WTC11 (cell line): Measurements from ENCODE around the gene TTLL9. TPM values are rescaled to one million over a fixed set of nuclear protein-coding genes. Genes with fewer than 3 reads are reported as not detected.
A peak's percentile ranks its signal among the peaks of the same experiment; 100 is the strongest.

Experiments
- ATAC-seq: fragments of 200-7000 bp; cut with Tn5 transposase; 2 replicates; pipeline ENCODE4 v1.10.0; 2021; ENCODE audit warnings: mild to moderate bottlenecking, moderate library complexity
- CTCF ChIA-PET: fragments of 300-600 bp; sonication (Branson Sonifier 250); formaldehyde crosslinking; loops from one replicate; lab custom pipeline; 2021; ENCODE audit warnings: antibody characterized with exemption; lab: Charles Lee
- POLR2A ChIA-PET: fragments of 350-600 bp; sonication (Branson Sonifier 250); formaldehyde crosslinking; loops from one replicate; lab custom pipeline; 2021; ENCODE audit warnings: antibody characterized with exemption; lab: Charles Lee
- DNase-seq: peaks from one replicate; pipeline ENCODE4 v3.0.0; 2021; ENCODE audit warnings: low spot score
- H3K27ac Mint-ChIP-seq: 2 replicates; pipeline ENCODE4 v1.8.0; 2021; ENCODE audit warnings: mixed read lengths
- H3K27me3 Mint-ChIP-seq: 2 replicates; pipeline ENCODE4 v1.8.0; 2021; ENCODE audit warnings: low read depth, mild to moderate bottlenecking, moderate library complexity, mixed read lengths
- H3K36me3 Mint-ChIP-seq: 2 replicates; pipeline ENCODE4 v1.8.0; 2021; ENCODE audit warnings: mixed read lengths
- H3K4me1 Mint-ChIP-seq: 2 replicates; pipeline ENCODE4 v1.8.0; 2022; ENCODE audit warnings: mixed read lengths
- H3K4me3 Mint-ChIP-seq: 2 replicates; pipeline ENCODE4 v1.8.0; 2021; ENCODE audit warnings: mild to moderate bottlenecking, moderate library complexity, mixed read lengths
- H3K9me3 Mint-ChIP-seq: 2 replicates; pipeline ENCODE4 v1.8.0; 2021; ENCODE audit warnings: mixed read lengths
- CBFB ChIP-seq: sonication (generic); formaldehyde crosslinking; IDR thresholded peaks from 2 replicates; pipeline ENCODE4 v1.8.1; 2022; ENCODE audit warnings: mild to moderate bottlenecking, low read depth, missing genetic modification reagents
- CDX4 ChIP-seq: fragments of 250-450 bp; sonication (Bioruptor Pico); IDR thresholded peaks from 2 replicates; pipeline ENCODE4 v1.9.0; 2021; ENCODE audit warnings: moderate library complexity, mild to moderate bottlenecking, inconsistent platforms, borderline replicate concordance
- FOXJ3 ChIP-seq: sonication (generic); formaldehyde crosslinking; IDR thresholded peaks from 2 replicates; pipeline ENCODE4 v1.9.0; 2021; ENCODE audit warnings: missing genetic modification reagents, mild to moderate bottlenecking, borderline replicate concordance
- GTF2I ChIP-seq: fragments of 250-450 bp; sonication (Bioruptor Pico); conservative IDR thresholded peaks from 2 replicates; pipeline ENCODE4 v1.4.0; 2021; ENCODE audit warnings: mild to moderate bottlenecking
- HMGXB4 ChIP-seq: sonication (generic); formaldehyde crosslinking; IDR thresholded peaks from 2 replicates; pipeline ENCODE4 v1.8.1; 2023; ENCODE audit warnings: mild to moderate bottlenecking, moderate library complexity, missing genetic modification reagents
- KAT7 ChIP-seq: sonication (generic); formaldehyde crosslinking; IDR thresholded peaks from 2 replicates; pipeline ENCODE4 v1.8.1; 2023; ENCODE audit warnings: missing genetic modification reagents, mild to moderate bottlenecking, borderline replicate concordance
- NFYB ChIP-seq: sonication (generic); formaldehyde crosslinking; conservative IDR thresholded peaks from 2 replicates; pipeline ENCODE4 v1.8.0; 2022; ENCODE audit warnings: low read depth, missing genetic modification reagents
- NR3C1 ChIP-seq: sonication (generic); formaldehyde crosslinking; conservative IDR thresholded peaks from 2 replicates; pipeline ENCODE4 v1.8.1; 2023; ENCODE audit warnings: low read depth, mild to moderate bottlenecking, missing genetic modification reagents
- OVOL2 ChIP-seq: fragments of 250-450 bp; sonication (Bioruptor Pico); IDR thresholded peaks from 2 replicates; pipeline ENCODE4 v1.9.0; 2021; ENCODE audit warnings: mild to moderate bottlenecking, borderline replicate concordance
- RELA ChIP-seq: sonication (generic); formaldehyde crosslinking; IDR thresholded peaks from 2 replicates; pipeline ENCODE4 v1.8.1; 2022; ENCODE audit warnings: missing genetic modification reagents, mild to moderate bottlenecking, borderline replicate concordance
- SMAD3 ChIP-seq: sonication (generic); formaldehyde crosslinking; IDR thresholded peaks from 2 replicates; pipeline ENCODE4 v1.8.0; 2022; ENCODE audit warnings: missing genetic modification reagents, mild to moderate bottlenecking, borderline replicate concordance
- SP1 ChIP-seq: sonication (generic); formaldehyde crosslinking; conservative IDR thresholded peaks from 2 replicates; pipeline ENCODE4 v1.8.1; 2022; ENCODE audit warnings: missing genetic modification reagents
- TEAD4 ChIP-seq: sonication (generic); formaldehyde crosslinking; IDR thresholded peaks from 2 replicates; pipeline ENCODE4 v1.8.0; 2022; ENCODE audit warnings: mild to moderate bottlenecking, missing genetic modification reagents
- TP53 ChIP-seq: sonication (generic); formaldehyde crosslinking; IDR thresholded peaks from 2 replicates; pipeline ENCODE4 v1.8.1; 2023; ENCODE audit warnings: mild to moderate bottlenecking, missing genetic modification reagents
- ZNF138 ChIP-seq: sonication (generic); formaldehyde crosslinking; conservative IDR thresholded peaks from 2 replicates; pipeline ENCODE4 v1.8.1; 2022; ENCODE audit warnings: mild to moderate bottlenecking, moderate library complexity, missing genetic modification reagents
- ZNF281 ChIP-seq: sonication (generic); formaldehyde crosslinking; IDR thresholded peaks from 2 replicates; pipeline ENCODE4 v1.8.0; 2023; ENCODE audit warnings: mild to moderate bottlenecking, missing genetic modification reagents
- ZNF317 ChIP-seq: sonication (generic); formaldehyde crosslinking; IDR thresholded peaks from 2 replicates; pipeline ENCODE4 v1.8.1; 2023; ENCODE audit warnings: low read depth, mild to moderate bottlenecking, moderate library complexity, missing genetic modification reagents, borderline replicate concordance
- total RNA-seq: library from RNA; stranded (reverse); gene quantifications from 3 replicates; pipeline ENCODE4 v1.2.3, GENCODE V29; 2021
- TF ChIP-seq, protein P1 (sequence below): sonication (generic); formaldehyde crosslinking; IDR thresholded peaks from 2 replicates; pipeline ENCODE4 v1.8.1; 2022; ENCODE audit warnings: missing genetic modification reagents, borderline replicate concordance

The TTLL9 gene
- total RNA-seq, 1 experiment from 2014 or later, result not detected

DNA sequence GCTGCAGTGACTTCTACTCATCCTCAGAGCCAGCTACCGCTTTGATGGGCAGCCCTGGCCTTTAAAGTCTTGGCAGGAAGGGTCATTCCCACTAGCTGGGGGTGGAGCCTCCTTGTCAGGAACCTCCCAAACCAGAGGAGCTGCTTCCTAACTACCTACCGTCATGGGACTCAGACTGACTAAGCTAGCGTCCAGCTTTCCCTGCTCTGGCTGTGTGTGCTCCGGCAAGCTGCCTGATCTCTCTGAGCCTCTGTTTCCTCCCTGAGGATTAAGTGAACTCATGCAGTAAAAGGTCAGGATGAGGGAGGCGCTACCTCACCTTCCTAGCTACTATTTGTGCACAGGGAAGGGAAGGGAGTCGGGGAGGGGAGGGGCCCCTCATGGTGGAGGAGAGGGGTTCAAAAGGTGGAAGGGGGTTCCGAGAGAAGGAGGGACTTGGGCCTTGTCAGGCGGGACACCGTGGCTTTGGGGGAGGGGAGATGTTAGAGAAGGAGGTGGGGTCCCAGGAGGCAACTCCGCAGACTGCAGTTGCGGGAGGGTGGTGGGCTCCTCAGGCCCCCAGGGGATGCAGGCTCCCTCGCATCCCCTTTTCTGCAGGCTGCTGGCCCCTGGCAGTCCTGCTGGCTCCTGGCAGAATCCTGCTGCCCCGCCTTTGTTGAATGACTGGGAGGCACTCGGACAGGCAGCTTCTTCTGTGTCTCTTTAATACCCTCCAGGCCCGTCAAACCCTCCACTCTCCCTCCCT lies 9.9 kb upstream of the TTLL9 start:
- peaks cover 15% of the 10 kb centered on the region for H3K4me1 Mint-ChIP-seq
- TF ChIP-seq KAT7 (CRISPR knock-in tag), result no peak
- 0 out of 2 replicates have a peak, but pooled peaks have one; percentile 49 for TF ChIP-seq NR3C1 (CRISPR knock-in tag)
- TF ChIP-seq NFYB (CRISPR knock-in tag), result no peak
- H3K4me3 Mint-ChIP-seq, result peak overlapping the region; percentile 72
- H3K27ac Mint-ChIP-seq, result no peak overlapping the region
- ChIA-PET POLR2A (interaction anchor here (1.0 to 1.6 kb wide), 4 partner anchors 9 to 108 kb away, joined by 3 to 6 read pairs (median 5); partner anchors contain the start of genes DUSP15, PDRG1 and TTLL9), CTCF (interaction anchor here (0.7 to 3.6 kb wide), 17 partner anchors 8 to 231 kb away, joined by 3 to 28 read pairs (median 6); partner anchors contain the start of genes FOXS1, PDRG1 and XKR7)
- no peaks in the 10 kb centered on the region for H3K9me3 Mint-ChIP-seq
- peaks cover 35% of the 10 kb centered on the region for H3K27me3 Mint-ChIP-seq
- ATAC-seq (peak; percentile 8), DNase-seq (peak; percentile 41)
- no peaks in the 10 kb centered on the region for H3K36me3 Mint-ChIP-seq

DNA sequence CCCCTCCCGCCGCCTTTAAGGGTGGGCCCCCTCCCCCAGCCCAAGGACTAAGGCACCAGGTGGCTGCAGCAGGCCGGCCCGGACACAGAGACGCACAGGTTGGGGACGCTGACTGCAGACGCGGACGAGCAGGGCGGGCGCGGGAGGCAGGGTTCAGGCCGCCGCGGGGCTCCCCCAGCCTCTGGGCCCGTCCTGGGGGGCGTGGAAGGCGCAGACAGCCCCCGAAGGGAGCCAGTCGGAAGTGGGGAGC lies 9.4 kb upstream of the TTLL9 start:
- ATAC-seq (peak; percentile 20), DNase-seq (peak; percentile 60)
- POLR2A ChIA-PET, result interaction anchor here (0.6 to 1.5 kb wide), 3 partner anchors 81 to 159 kb away, joined by 4 to 6 read pairs (median 4); partner anchors contain the start of gene PDRG1
- peaks cover 35% of the 10 kb centered on the region for H3K27me3 Mint-ChIP-seq
- TF ChIP-seq ZNF317 (CRISPR knock-in tag) (no peak), TP53 (CRISPR knock-in tag) (peak; percentile 67; the same call in 1 of the 2 replicates), GTF2I (CRISPR knock-in tag) (no peak), ZNF138 (CRISPR knock-in tag) (0 out of 2 replicates have a peak, but pooled peaks have one; percentile 47), ZNF281 (CRISPR knock-in tag) (no peak), RELA (CRISPR knock-in tag) (no peak), SP1 (CRISPR knock-in tag) (peak; percentile 24; the same call in 1 of the 2 replicates), SMAD3 (CRISPR knock-in tag) (no peak)
- peak overlapping the region; percentile 72 for H3K4me3 Mint-ChIP-seq
- CTCF ChIA-PET, result interaction anchor here (0.6 to 3.6 kb wide), 15 partner anchors 8 to 347 kb away, joined by 3 to 28 read pairs (median 7); partner anchors contain the start of genes HM13, PDRG1 and XKR7
- peaks cover 15% of the 10 kb centered on the region for H3K4me1 Mint-ChIP-seq
- no peaks in the 10 kb centered on the region for H3K36me3 Mint-ChIP-seq
- H3K9me3 Mint-ChIP-seq, result no peaks in the 10 kb centered on the region
- no peak overlapping the region for H3K27ac Mint-ChIP-seq

GRCh38 chr20:31861385-31862156 lies 8.9 kb upstream of the TTLL9 start:
- Mint-ChIP-seq H3K4me3 (peak overlapping the region; percentile 91), H3K9me3 (no peaks in the 10 kb centered on the region), H3K27me3 (peaks cover 37% of the 10 kb centered on the region), H3K36me3 (no peaks in the 10 kb centered on the region), H3K27ac (peak overlapping the region; percentile 93), H3K4me1 (peaks cover 15% of the 10 kb centered on the region)
- DNase-seq, result peak; percentile 82
- ChIA-PET CTCF (interaction anchor here (0.6 to 3.6 kb wide), 12 partner anchors 9 to 347 kb away, joined by 3 to 28 read pairs (median 6); partner anchors contain the start of genes HM13 and PDRG1), POLR2A (interaction anchor here (0.6 to 1.5 kb wide), 2 partner anchors 90 to 158 kb away, joined by 4 to 6 read pairs; partner anchors contain the start of gene PDRG1)
- peak; percentile 82 for ATAC-seq
- TF ChIP-seq SMAD3 (CRISPR knock-in tag) (no peak), CDX4 (CRISPR knock-in tag) (no peak), SP1 (CRISPR knock-in tag) (peak; percentile 10), OVOL2 (CRISPR knock-in tag) (no peak), FOXJ3 (CRISPR knock-in tag) (no peak), TEAD4 (CRISPR knock-in tag) (no peak), TP53 (CRISPR knock-in tag) (no peak; the same call in 1 of the 2 replicates), HMGXB4 (CRISPR knock-in tag) (peak; percentile 55; the same call in 1 of the 2 replicates), CBFB (0 out of 2 replicates have a peak, but pooled peaks have one; percentile 32)
- TF ChIP-seq, protein P1, sequence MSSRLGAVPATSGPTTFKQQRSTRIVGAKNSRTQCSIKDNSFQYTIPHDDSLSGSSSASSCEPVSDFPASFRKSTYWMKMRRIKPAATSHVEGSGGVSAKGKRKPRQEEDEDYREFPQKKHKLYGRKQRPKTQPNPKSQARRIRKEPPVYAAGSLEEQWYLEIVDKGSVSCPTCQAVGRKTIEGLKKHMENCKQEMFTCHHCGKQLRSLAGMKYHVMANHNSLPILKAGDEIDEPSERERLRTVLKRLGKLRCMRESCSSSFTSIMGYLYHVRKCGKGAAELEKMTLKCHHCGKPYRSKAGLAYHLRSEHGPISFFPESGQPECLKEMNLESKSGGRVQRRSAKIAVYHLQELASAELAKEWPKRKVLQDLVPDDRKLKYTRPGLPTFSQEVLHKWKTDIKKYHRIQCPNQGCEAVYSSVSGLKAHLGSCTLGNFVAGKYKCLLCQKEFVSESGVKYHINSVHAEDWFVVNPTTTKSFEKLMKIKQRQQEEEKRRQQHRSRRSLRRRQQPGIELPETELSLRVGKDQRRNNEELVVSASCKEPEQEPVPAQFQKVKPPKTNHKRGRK (CRISPR knock-in tag), result no peak
